GM12864 (cell line): ENCODE measurements around the gene CST7.

ENCODE experiments used
- DNase-seq: peaks from one replicate; pipeline ENCODE4 v3.0.0-alpha.2; 2011; ENCODE audit warnings: low read depth
- H3K4me3 ChIP-seq: 2 replicates; pipeline ENCODE4 v1.5.1; 2011; ENCODE audit warnings: mild to moderate bottlenecking, low read depth, low read length, control low read depth
- TF ChIP-seq, protein P1 (sequence below): IDR thresholded peaks from 2 replicates; pipeline ENCODE4 v1.5.1; 2011; ENCODE audit warnings: low read depth, mild to moderate bottlenecking, moderate library complexity, low read length, control low read depth, inconsistent platforms; ENCODE audit errors: missing control alignments

Gene CST7

DNA sequence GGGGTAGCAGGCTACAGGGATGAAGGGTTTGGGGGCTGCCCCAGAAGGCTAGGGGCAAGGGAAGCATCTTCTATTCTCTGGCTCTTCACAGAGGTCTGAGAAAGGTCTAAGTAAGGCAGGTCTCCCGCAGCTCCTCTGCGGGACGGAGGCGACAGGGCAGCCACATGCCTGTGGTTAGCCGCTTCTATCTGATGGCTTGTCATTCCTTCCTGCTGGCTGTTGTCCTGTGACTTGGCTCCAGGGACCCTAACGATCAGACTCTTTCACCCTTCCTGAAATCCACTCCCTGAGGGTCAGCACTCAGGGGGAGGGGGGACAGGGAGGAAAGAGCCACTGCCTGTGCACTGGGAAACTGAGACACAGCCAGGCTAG is 673 bp downstream of the CST7 start:
- no peak for DNase-seq
- TF ChIP-seq, protein P1, sequence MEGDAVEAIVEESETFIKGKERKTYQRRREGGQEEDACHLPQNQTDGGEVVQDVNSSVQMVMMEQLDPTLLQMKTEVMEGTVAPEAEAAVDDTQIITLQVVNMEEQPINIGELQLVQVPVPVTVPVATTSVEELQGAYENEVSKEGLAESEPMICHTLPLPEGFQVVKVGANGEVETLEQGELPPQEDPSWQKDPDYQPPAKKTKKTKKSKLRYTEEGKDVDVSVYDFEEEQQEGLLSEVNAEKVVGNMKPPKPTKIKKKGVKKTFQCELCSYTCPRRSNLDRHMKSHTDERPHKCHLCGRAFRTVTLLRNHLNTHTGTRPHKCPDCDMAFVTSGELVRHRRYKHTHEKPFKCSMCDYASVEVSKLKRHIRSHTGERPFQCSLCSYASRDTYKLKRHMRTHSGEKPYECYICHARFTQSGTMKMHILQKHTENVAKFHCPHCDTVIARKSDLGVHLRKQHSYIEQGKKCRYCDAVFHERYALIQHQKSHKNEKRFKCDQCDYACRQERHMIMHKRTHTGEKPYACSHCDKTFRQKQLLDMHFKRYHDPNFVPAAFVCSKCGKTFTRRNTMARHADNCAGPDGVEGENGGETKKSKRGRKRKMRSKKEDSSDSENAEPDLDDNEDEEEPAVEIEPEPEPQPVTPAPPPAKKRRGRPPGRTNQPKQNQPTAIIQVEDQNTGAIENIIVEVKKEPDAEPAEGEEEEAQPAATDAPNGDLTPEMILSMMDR: no peak

DNA sequence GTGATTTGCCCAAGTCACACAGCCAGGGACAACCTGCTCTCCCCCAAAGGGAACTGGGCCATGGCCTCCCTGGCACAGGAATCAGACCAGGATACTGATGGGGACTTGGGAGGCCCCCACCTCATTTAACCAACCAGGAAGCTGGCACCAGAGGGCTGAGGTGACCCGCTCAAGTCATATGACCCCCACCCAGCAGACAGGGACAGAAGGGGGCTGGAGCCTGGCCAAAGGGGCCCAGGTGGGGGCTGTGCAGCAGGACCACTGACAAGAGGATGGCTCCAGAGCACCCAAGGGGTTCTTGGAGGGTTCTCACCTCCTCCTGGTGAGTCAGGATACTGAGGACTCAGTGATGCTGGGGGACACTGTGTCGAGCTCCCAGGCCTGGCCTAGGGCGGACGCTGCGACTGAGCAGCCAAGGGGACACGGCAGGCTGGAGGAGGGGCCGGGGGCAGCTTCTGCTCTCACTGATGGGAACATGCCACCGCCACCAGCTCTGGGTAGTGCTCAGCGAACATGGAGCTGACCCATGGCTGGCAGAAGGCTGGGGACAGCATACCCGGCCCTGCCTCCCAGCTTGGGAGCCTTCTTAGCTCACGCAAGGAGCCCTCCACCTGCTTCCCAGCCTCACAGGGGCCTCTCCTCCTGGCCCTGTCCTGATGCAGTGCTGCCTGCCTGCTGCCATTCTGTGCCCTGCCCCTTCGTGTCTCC is 1.2 kb downstream of the CST7 start:
- no peak overlapping the region for H3K4me3 ChIP-seq
- DNase-seq: no peak
- TF ChIP-seq, protein P1: no peak

More for the DNA sequence above, 673 bp downstream of the CST7 start:
- no peak overlapping the region for H3K4me3 ChIP-seq

DNA sequence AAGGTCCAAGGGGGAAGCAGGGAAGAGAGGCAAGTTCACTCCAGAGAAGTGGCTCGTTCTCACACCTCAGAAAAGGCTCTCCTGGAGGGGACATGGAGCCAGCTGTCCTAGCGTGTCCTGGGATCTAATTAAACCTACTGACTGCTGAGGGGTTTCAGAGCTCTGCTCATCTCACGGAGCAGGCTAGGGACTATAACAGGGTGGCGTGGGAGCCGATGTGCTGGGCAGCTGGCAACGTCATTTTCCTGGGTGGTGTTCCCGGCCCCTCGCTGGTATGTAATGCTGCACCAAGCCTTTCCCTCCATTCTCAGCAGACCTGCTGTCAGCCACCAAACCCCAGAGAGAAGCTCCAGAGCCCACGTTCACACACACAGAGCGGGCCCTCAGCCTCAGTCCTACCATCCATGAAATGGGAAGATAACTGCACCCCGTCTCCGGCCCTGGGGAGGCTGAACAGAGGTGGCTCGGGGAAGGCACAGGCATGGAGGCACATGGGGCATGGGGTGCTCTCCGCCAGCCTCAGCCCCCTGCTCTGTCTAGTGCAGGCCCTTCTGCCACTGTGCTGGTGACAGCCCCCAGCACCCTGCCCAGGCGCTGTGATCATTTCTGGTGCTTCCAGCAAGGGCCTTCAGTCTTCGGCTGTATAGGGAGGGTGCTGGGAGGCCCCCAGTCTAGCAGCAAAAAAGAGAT is 1.9 kb downstream of the CST7 start:
- no peak for DNase-seq
- TF ChIP-seq, protein P1: no peak

DNA sequence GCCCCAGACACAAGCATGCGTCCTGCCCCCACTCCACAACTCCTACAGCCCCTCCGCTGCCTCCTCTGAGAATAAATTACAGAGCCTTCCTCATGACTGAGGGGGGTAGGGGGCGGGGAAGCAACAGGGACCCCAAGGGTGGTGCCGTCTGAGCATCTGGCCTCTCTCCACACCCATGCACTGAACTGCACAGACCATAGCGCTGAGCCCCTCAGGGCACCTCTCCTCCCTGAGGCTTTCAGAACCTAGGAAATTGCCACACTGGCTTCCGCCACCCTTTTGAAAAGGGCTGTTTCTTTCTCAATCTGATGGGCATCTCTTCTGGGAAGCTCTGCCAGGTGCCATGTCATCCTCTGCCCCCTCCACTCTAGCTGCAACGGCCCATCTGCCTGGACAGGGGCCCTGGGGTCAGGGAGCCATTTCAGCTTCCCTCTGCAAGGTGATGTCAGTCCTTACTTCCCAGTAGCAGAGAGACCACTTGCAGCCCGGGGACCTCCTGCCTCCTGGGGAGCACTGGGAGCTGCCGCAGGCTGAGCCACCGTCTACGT is 2.5 kb downstream of the CST7 start:
- TF ChIP-seq, protein P1: no peak
- no peak for DNase-seq
- H3K4me3 ChIP-seq: no peak overlapping the region

More for the DNA sequence above, 1.9 kb downstream of the CST7 start:
- no peak overlapping the region for H3K4me3 ChIP-seq

DNA sequence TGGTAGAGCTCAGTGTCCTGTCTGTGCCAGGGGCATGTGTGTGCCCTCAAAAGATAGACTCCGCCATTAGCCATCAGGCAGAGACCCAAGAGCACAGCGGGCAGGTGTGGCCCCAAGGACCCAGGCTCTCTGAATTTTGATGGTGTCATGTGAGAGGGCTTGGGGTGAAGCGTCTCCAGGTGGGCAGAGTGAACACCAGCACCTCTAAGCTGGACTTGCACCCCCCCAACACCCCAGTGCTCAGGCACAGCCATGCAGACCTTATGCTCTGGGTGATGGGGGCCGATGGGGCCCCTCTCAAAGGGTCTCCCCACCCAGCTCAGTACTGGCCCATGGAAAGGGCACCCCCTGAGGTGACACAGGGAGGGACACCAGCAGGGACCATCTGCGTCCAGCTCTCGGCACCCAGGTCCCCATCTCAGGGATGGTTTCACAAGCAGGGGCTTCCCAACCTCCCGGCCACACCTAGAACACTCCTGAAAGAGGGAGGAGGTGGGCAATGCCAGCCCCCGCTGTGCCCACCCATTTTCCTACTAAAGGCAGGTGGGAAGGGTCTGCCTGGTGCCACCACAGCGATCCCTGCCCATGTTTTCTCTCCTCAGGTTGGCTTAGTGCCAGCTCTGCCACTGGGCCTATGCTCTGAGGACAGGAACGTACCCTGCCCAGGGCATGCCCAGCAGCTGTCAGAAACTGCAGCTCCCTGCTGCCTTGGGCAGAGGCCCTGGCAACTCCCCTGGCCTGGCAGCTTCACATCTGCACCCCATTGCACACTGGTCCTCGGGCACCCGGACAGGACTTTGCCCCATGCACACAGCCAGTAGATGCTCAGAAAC is 3.5 kb downstream of the CST7 start:
- TF ChIP-seq, protein P1: no peak
- H3K4me3 ChIP-seq: no peak overlapping the region
- DNase-seq: no peak

DNA sequence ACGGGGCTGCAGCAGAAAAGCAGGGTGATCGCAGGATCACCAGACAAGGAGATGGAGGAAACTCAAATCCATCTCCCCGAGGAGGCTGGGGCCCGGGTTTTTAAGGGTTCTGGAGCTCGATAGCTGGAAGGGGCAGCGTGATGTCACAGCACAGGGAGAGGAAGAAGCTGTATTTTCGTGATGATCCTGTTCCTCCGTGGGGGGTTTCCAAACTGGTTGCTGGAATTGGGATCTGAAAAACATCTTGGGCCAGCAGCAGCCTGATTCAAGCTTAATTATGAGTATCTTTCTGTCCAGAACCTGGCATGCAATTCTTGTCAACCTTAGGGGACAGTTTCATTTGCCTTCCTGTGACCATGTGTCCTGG is 4.1 kb downstream of the CST7 start:
- H3K4me3 ChIP-seq: no peak overlapping the region
- DNase-seq: no peak
- TF ChIP-seq, protein P1: no peak
